Nephron (organoid): ENCODE results near the gene S100A3.

Source experiments
- H3K27ac Mint-ChIP-seq, 3 experiments: 2 replicates each; pipeline ENCODE4 v1.8.0; 2020; ENCODE audit warnings: mixed read lengths in 3 of 3, mild to moderate bottlenecking in 2 of 3, moderate library complexity in 1 of 3
- H3K27me3 Mint-ChIP-seq: 2 replicates; pipeline ENCODE4 v1.8.0; 2021; ENCODE audit warnings: low read depth, mild to moderate bottlenecking, moderate library complexity, mixed read lengths
- H3K36me3 Mint-ChIP-seq: 2 replicates; pipeline ENCODE4 v1.8.0; 2020; ENCODE audit warnings: low read depth, mixed read lengths
- H3K4me1 Mint-ChIP-seq: 2 replicates; pipeline ENCODE4 v1.8.0; 2020; ENCODE audit warnings: mixed read lengths
- H3K4me3 Mint-ChIP-seq, 3 experiments: 2 replicates each; pipeline ENCODE4 v1.8.0; 2020; ENCODE audit warnings: mild to moderate bottlenecking in 3 of 3, mixed read lengths in 3 of 3, moderate library complexity in 2 of 3
- H3K9me3 Mint-ChIP-seq: 2 replicates; pipeline ENCODE4 v1.8.0; 2020; ENCODE audit warnings: mixed read lengths
- TF ChIP-seq, protein P1 (sequence below), 3 experiments: fragments of 200-600 bp; sonication (generic); IDR thresholded peaks; one replicate each; pipeline ENCODE4 v1.5.0; 2021; ENCODE audit warnings: antibody characterized with exemption in 3 of 3; ENCODE audit not compliant: unreplicated experiment in 3 of 3

Gene S100A3

DNA sequence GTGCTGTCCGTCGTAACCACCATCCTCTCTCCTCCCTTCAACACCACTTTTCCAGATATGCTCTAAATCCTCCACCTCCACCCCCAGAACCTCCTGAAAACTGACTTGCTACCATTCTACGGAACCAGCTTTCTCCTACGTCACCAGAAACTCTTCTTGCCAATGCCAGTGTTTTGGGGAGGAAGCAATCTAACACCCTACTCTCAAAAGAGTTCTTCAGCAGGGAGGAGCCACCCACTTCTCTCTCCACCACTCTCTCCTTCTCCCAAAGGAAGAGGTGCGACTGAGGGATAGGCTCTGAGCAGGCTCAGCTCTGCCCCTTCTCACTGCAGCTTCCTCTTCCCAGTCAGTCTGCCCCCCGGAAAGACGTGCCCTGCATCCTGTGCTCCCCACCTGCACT lies 22.6 kb upstream of the S100A3 start:
- peaks cover 3% of the 10 kb centered on the region for H3K27me3 Mint-ChIP-seq
- H3K9me3 Mint-ChIP-seq = no peaks in the 10 kb centered on the region
- H3K36me3 Mint-ChIP-seq = no peaks in the 10 kb centered on the region
- H3K27ac Mint-ChIP-seq = no peak overlapping the region
- H3K4me1 Mint-ChIP-seq = peaks cover 37% of the 10 kb centered on the region
- TF ChIP-seq, protein P1, sequence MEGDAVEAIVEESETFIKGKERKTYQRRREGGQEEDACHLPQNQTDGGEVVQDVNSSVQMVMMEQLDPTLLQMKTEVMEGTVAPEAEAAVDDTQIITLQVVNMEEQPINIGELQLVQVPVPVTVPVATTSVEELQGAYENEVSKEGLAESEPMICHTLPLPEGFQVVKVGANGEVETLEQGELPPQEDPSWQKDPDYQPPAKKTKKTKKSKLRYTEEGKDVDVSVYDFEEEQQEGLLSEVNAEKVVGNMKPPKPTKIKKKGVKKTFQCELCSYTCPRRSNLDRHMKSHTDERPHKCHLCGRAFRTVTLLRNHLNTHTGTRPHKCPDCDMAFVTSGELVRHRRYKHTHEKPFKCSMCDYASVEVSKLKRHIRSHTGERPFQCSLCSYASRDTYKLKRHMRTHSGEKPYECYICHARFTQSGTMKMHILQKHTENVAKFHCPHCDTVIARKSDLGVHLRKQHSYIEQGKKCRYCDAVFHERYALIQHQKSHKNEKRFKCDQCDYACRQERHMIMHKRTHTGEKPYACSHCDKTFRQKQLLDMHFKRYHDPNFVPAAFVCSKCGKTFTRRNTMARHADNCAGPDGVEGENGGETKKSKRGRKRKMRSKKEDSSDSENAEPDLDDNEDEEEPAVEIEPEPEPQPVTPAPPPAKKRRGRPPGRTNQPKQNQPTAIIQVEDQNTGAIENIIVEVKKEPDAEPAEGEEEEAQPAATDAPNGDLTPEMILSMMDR (IDR thresholded peaks at IDR 0.05; ENCODE audit: unreplicated experiment in 3 of 3) = no peak
- no peak overlapping the region for H3K4me3 Mint-ChIP-seq

DNA sequence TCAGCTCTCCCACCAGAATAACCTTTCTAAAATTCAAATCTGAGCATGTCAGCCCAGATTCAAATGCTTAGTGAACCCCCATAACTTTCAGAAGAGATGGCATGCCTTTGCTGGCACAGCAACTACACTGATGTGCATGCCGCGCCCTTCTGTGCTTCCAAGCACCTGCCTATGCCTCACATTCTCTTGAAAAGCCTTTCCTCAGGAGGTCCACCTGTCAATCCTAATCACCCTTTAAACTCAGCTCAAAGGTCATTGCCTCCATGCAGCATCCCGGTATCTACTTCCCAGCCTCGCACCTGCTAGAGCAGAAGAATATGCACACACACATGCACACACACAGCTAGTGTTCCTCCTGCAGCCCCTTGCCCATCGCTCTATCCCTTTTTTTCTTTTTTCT lies 21.8 kb upstream of the S100A3 start:
- Mint-ChIP-seq H3K4me1 (peaks cover 45% of the 10 kb centered on the region), H3K27ac (peak overlapping the region in 1 of 3 experiments; percentile 6), H3K27me3 (peaks cover 3% of the 10 kb centered on the region), H3K36me3 (no peaks in the 10 kb centered on the region), H3K4me3 (no peak overlapping the region), H3K9me3 (no peaks in the 10 kb centered on the region)
- TF ChIP-seq, protein P1 (IDR thresholded peaks at IDR 0.05; ENCODE audit: unreplicated experiment in 3 of 3) = no peak

DNA sequence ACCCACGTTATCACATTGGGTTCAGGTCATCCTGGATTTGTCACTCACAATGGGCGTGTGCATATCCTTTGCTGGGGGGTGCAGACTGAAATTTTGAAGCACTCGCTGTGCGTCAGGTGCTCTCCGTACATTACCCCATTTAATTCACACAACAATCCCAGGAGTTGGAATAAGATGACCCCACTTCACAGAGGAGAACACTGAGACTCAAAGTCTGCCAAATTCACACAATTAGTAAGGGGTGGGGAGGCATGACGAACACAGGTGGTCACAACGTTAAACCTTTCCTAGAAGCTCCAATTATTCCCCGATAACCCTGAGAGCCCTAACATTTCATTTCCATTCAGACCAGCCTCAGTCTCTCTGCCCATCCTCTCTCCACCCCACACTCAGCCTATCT lies 20.4 kb upstream of the S100A3 start:
- H3K4me3 Mint-ChIP-seq = peak overlapping the region; percentile 3 to 48 (median 35)
- H3K36me3 Mint-ChIP-seq = no peaks in the 10 kb centered on the region
- peaks cover 53% of the 10 kb centered on the region for H3K4me1 Mint-ChIP-seq
- peaks cover 3% of the 10 kb centered on the region for H3K27me3 Mint-ChIP-seq
- no peaks in the 10 kb centered on the region for H3K9me3 Mint-ChIP-seq
- H3K27ac Mint-ChIP-seq = peak overlapping the region; percentile 19 to 97 (median 86)
- TF ChIP-seq, protein P1 (IDR thresholded peaks at IDR 0.05; ENCODE audit: unreplicated experiment in 3 of 3) = no peak

DNA sequence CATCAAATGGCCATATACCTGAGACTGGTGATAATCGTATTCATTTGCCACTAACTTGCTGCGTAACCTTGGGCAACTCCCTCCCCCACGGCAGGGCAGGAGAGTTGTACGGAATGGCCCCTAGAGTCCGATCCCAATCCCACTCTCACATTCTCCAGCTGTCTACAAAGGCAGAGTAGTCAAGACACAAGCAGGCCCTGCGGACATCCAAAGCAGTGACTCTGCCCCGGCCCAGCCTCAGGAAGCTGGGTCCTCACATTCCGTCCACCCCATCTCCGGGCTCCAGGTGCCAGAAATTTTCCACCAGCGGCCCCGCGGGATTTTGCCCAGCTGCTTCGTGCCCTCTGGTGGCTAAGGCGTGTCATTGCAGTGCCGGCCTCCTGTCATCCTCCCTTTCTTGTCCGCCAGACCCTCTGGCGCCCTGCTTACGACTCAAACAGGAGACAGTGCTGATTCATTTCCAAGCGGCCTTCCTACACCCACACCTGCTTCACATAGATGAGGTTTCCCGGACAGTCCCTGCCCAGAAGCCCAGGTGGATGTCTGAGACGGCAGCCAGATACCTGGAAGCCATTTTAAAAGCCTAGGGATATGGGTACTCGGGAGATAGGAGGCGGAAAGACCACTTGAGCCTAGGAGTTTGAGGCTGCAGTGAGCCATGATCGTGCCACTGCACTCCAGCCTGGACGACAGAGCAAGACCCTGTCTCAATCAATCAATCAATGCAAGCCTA lies 19.5 kb upstream of the S100A3 start:
- Mint-ChIP-seq H3K4me1 (peaks cover 57% of the 10 kb centered on the region), H3K4me3 (peak overlapping the region; percentile 33 to 67 (median 46)), H3K36me3 (no peaks in the 10 kb centered on the region), H3K27me3 (peaks cover 3% of the 10 kb centered on the region), H3K27ac (peak overlapping the region; percentile 94 to 99 (median 97)), H3K9me3 (no peaks in the 10 kb centered on the region)
- TF ChIP-seq, protein P1 (IDR thresholded peaks at IDR 0.05; ENCODE audit: unreplicated experiment in 3 of 3) = peak; percentile 98 to 99 (median 98)

DNA sequence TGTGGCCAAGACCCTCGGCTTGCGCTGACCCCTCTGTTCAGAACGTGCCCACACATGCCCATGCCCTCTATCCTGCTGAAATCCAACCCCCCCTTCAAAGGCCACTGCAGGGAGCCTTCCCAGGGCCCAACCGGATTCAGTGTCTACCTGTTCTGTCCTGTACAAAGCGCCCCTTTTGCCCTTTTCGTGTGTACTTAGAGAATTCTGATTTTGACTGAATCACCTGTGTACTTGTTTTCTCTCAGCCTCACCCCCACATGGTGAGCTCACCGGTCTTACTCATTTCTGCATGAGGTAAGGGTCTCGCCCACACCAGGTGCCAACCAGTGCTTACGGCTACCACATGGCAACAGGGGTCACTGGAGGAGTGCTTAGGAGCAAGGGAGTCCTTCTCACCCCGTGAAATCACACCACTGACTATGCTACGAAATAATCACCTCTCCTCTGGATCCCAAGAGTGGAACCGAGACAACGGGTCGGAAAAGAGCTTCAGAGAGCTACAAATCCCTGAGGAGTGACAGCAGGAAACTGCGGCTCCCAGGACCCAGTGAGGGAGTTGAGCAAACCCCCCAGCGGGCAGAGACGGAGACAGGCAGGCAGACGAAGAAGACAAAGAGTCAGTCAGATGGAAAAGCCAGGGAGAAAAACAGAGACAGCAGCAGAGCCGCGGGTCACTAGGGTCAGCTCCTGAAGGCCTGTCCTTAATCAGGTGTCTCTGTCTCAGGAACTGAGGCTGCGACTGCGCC lies 18.7 kb upstream of the S100A3 start:
- no peaks in the 10 kb centered on the region for H3K9me3 Mint-ChIP-seq
- peak overlapping the region in 1 of 3 experiments; percentile 50 for H3K4me3 Mint-ChIP-seq
- H3K27me3 Mint-ChIP-seq = peaks cover 3% of the 10 kb centered on the region
- TF ChIP-seq, protein P1 (IDR thresholded peaks at IDR 0.05; ENCODE audit: unreplicated experiment in 3 of 3) = no peak
- H3K36me3 Mint-ChIP-seq = no peaks in the 10 kb centered on the region
- H3K27ac Mint-ChIP-seq = peak overlapping the region; percentile 94 to 99 (median 97)
- peaks cover 55% of the 10 kb centered on the region for H3K4me1 Mint-ChIP-seq
